Stomach smooth muscle (tissue), 2 donors: ENCODE results near the gene ZNF423.

Source experiments
- H3K27ac ChIP-seq: one replicate; pipeline ENCODE4 v1.7.0; 2013; ENCODE audit warnings: mild to moderate bottlenecking, low read length, inconsistent platforms
- H3K27me3 ChIP-seq, 2 donors: one replicate each; pipeline ENCODE4 v1.7.0; 2013; ENCODE audit warnings: low read length in 2 of 2; ENCODE audit not compliant: insufficient read depth in 2 of 2, control insufficient read depth in 1 of 2
- H3K36me3 ChIP-seq, 2 donors: one replicate each; pipeline ENCODE4 v1.7.0; 2013; ENCODE audit warnings: low read length in 2 of 2; ENCODE audit not compliant: control insufficient read depth in 2 of 2, insufficient read depth in 2 of 2
- H3K4me1 ChIP-seq: one replicate; pipeline ENCODE4 v1.7.0; 2013; ENCODE audit warnings: low read length; ENCODE audit not compliant: control insufficient read depth, insufficient read depth
- H3K4me3 ChIP-seq, 2 donors: one replicate each; pipeline ENCODE4 v1.7.0; 2013; ENCODE audit warnings: low read length in 2 of 2
- H3K9ac ChIP-seq, 2 donors: one replicate each; pipeline ENCODE4 v1.7.0; 2013; ENCODE audit warnings: low read length in 2 of 2, mild to moderate bottlenecking in 1 of 2
- H3K9me3 ChIP-seq, 2 donors: one replicate each; pipeline ENCODE4 v1.7.0; 2013; ENCODE audit warnings: low read length in 2 of 2; ENCODE audit not compliant: control insufficient read depth in 2 of 2
- donor health status: healthy.
- donor health status: Pancreatic carcinoma.

ZNF423 gene

DNA sequence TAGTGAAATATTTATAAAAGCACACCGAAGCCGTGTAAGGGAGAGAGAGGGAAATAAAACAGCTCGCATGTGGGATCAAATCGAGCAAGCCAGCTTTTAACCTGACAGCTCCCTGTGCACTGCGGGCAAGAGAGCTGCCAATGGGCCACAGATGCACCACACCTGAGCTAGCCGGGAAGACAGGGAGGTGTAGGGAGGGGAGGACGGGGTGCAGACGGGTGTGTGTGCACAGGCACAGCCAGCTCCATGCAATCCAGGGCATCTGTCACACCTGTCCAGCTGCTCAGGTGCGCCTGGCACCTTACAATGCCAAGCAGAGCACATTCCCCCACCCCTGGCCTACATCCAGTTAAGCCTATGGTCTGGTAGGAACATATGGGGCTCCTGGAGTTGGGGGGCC is 412.3 kb downstream of the ZNF423 start:
- Histone ChIP-seq H3K36me3 (no peaks in the 10 kb centered on the region), H3K9me3 (no peaks in the 10 kb centered on the region), H3K4me3 (no peak overlapping the region), H3K27me3 (peaks cover 2 to 6% of the 10 kb centered on the region in 2 donors), H3K4me1 (peaks cover 4% of the 10 kb centered on the region), H3K27ac (no peak overlapping the region), H3K9ac (no peak overlapping the region)

- Histone ChIP-seq H3K9me3 (no peaks in the 10 kb centered on the region), H3K9ac (no peak overlapping the region), H3K4me3 (no peak overlapping the region), H3K27ac (no peak overlapping the region), H3K36me3 (no peaks in the 10 kb centered on the region), H3K27me3 (peaks cover 2 to 6% of the 10 kb centered on the region in 2 donors), H3K4me1 (peaks cover 4% of the 10 kb centered on the region)
Measured at GRCh38 chr16:49442805-49443204, 413.1 kb downstream of the ZNF423 start.

DNA sequence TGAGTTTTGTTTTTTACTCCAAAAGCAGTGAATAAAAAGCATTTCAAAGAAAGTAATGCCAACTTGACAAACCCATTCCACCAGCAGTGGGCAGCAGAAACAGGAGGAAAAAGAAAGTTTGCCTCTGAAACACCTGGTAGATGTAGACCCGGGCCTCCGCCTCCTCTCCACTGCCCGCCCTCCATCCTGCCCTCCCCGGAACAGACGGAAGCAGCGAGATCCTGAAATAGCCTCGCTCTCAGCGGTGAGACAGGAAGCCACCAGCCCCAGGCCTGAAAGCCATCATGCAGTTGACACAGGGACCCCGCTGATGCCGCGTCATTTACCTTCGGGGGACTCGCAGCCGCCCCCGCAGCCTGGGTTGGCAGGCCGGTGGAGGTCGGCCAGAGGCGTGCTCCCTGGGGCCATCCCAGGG is 414.5 kb downstream of the ZNF423 start:
- no peak overlapping the region for H3K9ac ChIP-seq

DNA sequence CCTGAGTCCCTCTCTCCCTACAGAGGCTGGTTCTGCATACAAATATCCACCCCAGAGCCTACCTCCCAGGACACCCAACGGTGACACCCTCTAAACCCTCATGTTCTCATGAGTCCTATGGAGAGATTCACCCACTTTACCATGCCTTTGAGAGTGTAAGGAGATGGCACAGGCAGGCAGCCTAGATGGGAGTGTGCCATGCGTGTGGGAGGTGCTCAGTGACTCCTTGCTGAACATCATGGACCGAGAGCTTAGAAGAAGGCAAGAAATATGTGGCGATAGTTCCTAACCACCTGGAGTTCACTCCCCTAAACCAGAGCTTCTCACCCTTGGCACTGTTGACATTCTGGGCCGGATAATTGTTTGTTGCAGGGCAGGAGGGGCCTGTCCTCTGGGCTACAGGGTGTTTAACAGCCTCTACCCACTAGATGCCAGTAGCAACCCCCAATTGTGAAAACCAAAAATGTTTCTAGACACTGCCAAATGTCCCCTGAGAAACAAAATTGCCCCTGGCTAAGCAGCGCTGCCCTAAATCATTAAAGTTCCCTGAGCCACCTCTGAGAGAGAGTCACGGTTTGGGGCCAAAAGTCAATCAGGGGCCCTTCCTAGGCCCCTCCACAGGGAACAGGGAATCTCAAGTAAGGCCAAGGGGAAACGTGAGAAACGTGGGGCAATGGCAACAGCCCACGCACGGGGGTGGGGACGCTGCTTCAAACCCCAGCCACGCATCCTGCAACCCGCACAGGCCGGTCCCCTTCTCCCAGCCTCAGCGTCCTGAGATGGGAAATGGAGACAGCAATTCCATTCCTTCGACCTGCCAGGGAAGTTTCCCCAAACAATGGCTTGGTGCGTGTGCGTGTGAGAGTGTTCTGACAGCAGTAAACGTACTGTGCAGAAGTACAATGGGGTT is 415.5 kb downstream of the ZNF423 start:
- Histone ChIP-seq H3K27me3 (peaks cover 2 to 6% of the 10 kb centered on the region in 2 donors), H3K9me3 (no peaks in the 10 kb centered on the region), H3K36me3 (no peaks in the 10 kb centered on the region), H3K4me3 (no peak overlapping the region), H3K4me1 (peaks cover 4% of the 10 kb centered on the region), H3K9ac (no peak overlapping the region), H3K27ac (no peak overlapping the region)

More for the DNA sequence above, 414.5 kb downstream of the ZNF423 start:
- no peak overlapping the region for H3K27ac ChIP-seq
- no peak overlapping the region for H3K4me3 ChIP-seq
- peaks cover 4% of the 10 kb centered on the region for H3K4me1 ChIP-seq
- H3K36me3 ChIP-seq, result no peaks in the 10 kb centered on the region
- H3K9me3 ChIP-seq, result no peaks in the 10 kb centered on the region
- peaks cover 2 to 6% of the 10 kb centered on the region in 2 donors for H3K27me3 ChIP-seq

GRCh38 chr16:49439676-49440075 is 416.2 kb downstream of the ZNF423 start:
- peaks cover 2 to 6% of the 10 kb centered on the region in 2 donors for H3K27me3 ChIP-seq
- H3K4me1 ChIP-seq, result peaks cover 4% of the 10 kb centered on the region
- H3K27ac ChIP-seq, result no peak overlapping the region
- H3K36me3 ChIP-seq, result no peaks in the 10 kb centered on the region
- no peak overlapping the region for H3K9ac ChIP-seq
- no peak overlapping the region for H3K4me3 ChIP-seq
- H3K9me3 ChIP-seq, result no peaks in the 10 kb centered on the region

- H3K27me3 ChIP-seq, result peaks cover 2 to 6% of the 10 kb centered on the region in 2 donors
- peaks cover 4% of the 10 kb centered on the region for H3K4me1 ChIP-seq
- no peaks in the 10 kb centered on the region for H3K36me3 ChIP-seq
- H3K9ac ChIP-seq, result no peak overlapping the region
- H3K4me3 ChIP-seq, result no peak overlapping the region
- no peak overlapping the region for H3K27ac ChIP-seq
- H3K9me3 ChIP-seq, result no peaks in the 10 kb centered on the region
Measured at GRCh38 chr16:49439050-49439449, 416.9 kb downstream of the ZNF423 start.
